GM12878 (cell line): ENCODE results near the gene PRR29. TPM values are rescaled to one million over a fixed set of nuclear protein-coding genes. Genes with fewer than 3 reads are reported as not detected.

Experiments
- ATAC-seq: fragments of 200-7000 bp; cut with Tn5 transposase; 3 replicates; pipeline ENCODE4 v1.9.1; 2020; ENCODE audit warnings: mild to moderate bottlenecking, moderate library complexity
- BruUV-seq: library from RNA; stranded (reverse); fragments of 400-500 nt; replicated peaks from 2 replicates; lab custom pipeline; 2021; lab: Mats Ljungman, UMichigan
- CTCF ChIA-PET: fragments of 300-600 bp; sonication (Branson Sonifier 250); formaldehyde crosslinking; extraction: SDS; loops from one replicate; lab custom pipeline; 2021; ENCODE audit warnings: inconsistent platforms; lab: Yijun Ruan, JAX
- POLR2A ChIA-PET: fragments of 350-600 bp; formaldehyde crosslinking; extraction: SDS; loops from one replicate; lab custom pipeline; 2021; ENCODE audit warnings: inconsistent platforms; lab: Charles Lee
- RAD21 ChIA-PET: fragments of 300-600 bp; sonication (Branson Sonifier 250); formaldehyde crosslinking; loops from one replicate; lab custom pipeline; 2023; ENCODE audit warnings: antibody characterized with exemption; ENCODE audit not compliant: unreplicated experiment; lab: Charles Lee
- SMC1A ChIA-PET: fragments of 300-600 bp; sonication (Branson Sonifier 250); formaldehyde crosslinking; loops from one replicate; lab custom pipeline; 2023; ENCODE audit not compliant: unreplicated experiment, uncharacterized antibody; lab: Charles Lee
- DNase-seq: peaks from one replicate; pipeline ENCODE4 v3.0.0-alpha.2; 2011; ENCODE audit warnings: low read depth, low spot score
- FAIRE-seq: peaks from 3 replicates; lab custom pipeline; 2011; peaks lifted over from hg19 to GRCh38; lab: Jason Lieb, UNC
- H2AFZ ChIP-seq: 2 replicates; pipeline ENCODE4 v1.6.0; 2011; ENCODE audit warnings: low read depth, low read length, control low read depth; ENCODE audit not compliant: control insufficient read depth
- H3K27ac ChIP-seq: 2 replicates; pipeline ENCODE4 v1.5.1; 2011; ENCODE audit warnings: control low read depth; ENCODE audit not compliant: control insufficient read depth, insufficient read depth
- H3K27me3 ChIP-seq, 2 experiments: replicated peaks in 1 of 2; 2 replicates each; pipeline versions ENCODE4 v1.6.0 to v1.6.1; 2011; ENCODE audit warnings: low read length in 1 of 2; ENCODE audit not compliant: control insufficient read depth in 2 of 2, insufficient read depth in 2 of 2
- H3K36me3 ChIP-seq, 2 experiments: 2 replicates each; pipeline ENCODE4 v1.5.1; 2011; ENCODE audit warnings: low read length in 1 of 2; ENCODE audit not compliant: control insufficient read depth in 2 of 2, insufficient read depth in 2 of 2
- H3K4me1 ChIP-seq: 2 replicates; pipeline ENCODE4 v1.6.1; 2011; ENCODE audit warnings: mild to moderate bottlenecking, low read length, moderate library complexity, mixed read lengths; ENCODE audit not compliant: control insufficient read depth, insufficient read depth
- H3K4me2 ChIP-seq: 2 replicates; pipeline ENCODE4 v1.6.0; 2011; ENCODE audit warnings: control low read depth; ENCODE audit not compliant: control insufficient read depth, insufficient read depth
- H3K4me3 ChIP-seq: fragments of 200-600 bp; sonication (generic); 2 replicates; pipeline ENCODE4 v1.5.1; 2016
- H3K79me2 ChIP-seq: 2 replicates; pipeline ENCODE4 v1.6.0; 2011; ENCODE audit warnings: low read length; ENCODE audit not compliant: control insufficient read depth, insufficient read depth
- H3K9ac ChIP-seq: 2 replicates; pipeline ENCODE4 v1.8.0; 2011; ENCODE audit warnings: low read length, control low read depth, mixed read lengths; ENCODE audit not compliant: control insufficient read depth, insufficient read depth
- H3K9me3 ChIP-seq: replicated peaks from 3 replicates; pipeline ENCODE4 v1.5.1; 2011; ENCODE audit warnings: mild to moderate bottlenecking, low read length; ENCODE audit not compliant: control insufficient read depth, insufficient read depth
- H4K20me1 ChIP-seq: 2 replicates; pipeline ENCODE4 v1.6.0; 2011; ENCODE audit not compliant: control insufficient read depth, insufficient read depth
- ATF7 ChIP-seq: fragments of 450-650 bp; IDR thresholded peaks from 2 replicates; pipeline ENCODE4 v1.6.1; 2016; ENCODE audit warnings: low read depth, mild to moderate bottlenecking
- BMI1 ChIP-seq: fragments of 450-650 bp; IDR thresholded peaks from 2 replicates; pipeline ENCODE4 v1.6.1; 2016; ENCODE audit warnings: mild to moderate bottlenecking, moderate library complexity, borderline replicate concordance
- CREB1 ChIP-seq: IDR thresholded peaks from 2 replicates; pipeline ENCODE4 v1.6.1; 2012; ENCODE audit warnings: low read depth, mild to moderate bottlenecking, inconsistent platforms
- CREM ChIP-seq: IDR thresholded peaks from 2 replicates; pipeline ENCODE4 v1.6.1; 2014; ENCODE audit warnings: antibody characterized with exemption, low read depth
- EED ChIP-seq: sonication (generic); IDR thresholded peaks from 2 replicates; pipeline ENCODE4 v1.6.1; 2016; ENCODE audit warnings: antibody characterized with exemption, low read depth
- EP300 ChIP-seq, 2 experiments: fragments of 150-350 bp in 1 of 2; IDR thresholded peaks; 2 replicates each; pipeline ENCODE4 v1.6.1; 2011 to 2012; ENCODE audit warnings: low read depth in 2 of 2, low read length in 2 of 2, borderline replicate concordance in 1 of 2, improper control_type of control experiment in 1 of 2, inconsistent platforms in 1 of 2; ENCODE audit not compliant: control insufficient read depth in 1 of 2
- ETV6 ChIP-seq, 2 experiments: fragments of 450-650 bp in 1 of 2; IDR thresholded peaks in 1 of 2; conservative IDR thresholded peaks in 1 of 2; 2 replicates each; pipeline ENCODE4 v1.6.1; 2014; ENCODE audit warnings: antibody characterized with exemption in 1 of 2, borderline replicate concordance in 1 of 2, low read depth in 1 of 2, mild to moderate bottlenecking in 1 of 2, moderate library complexity in 1 of 2
- EZH2 ChIP-seq: IDR thresholded peaks from 2 replicates; pipeline ENCODE4 v1.6.1; 2012; ENCODE audit warnings: low read depth, mild to moderate bottlenecking, control low read depth, inconsistent platforms, low read length, borderline replicate concordance; ENCODE audit not compliant: control insufficient read depth
- IRF4 ChIP-seq: IDR thresholded peaks from 2 replicates; pipeline ENCODE4 v1.6.1; 2011; ENCODE audit warnings: low read depth, low read length
- JUNB ChIP-seq: IDR thresholded peaks from 2 replicates; pipeline ENCODE4 v1.6.1; 2016; ENCODE audit warnings: antibody characterized with exemption, mild to moderate bottlenecking
- JUND ChIP-seq: IDR thresholded peaks from 2 replicates; pipeline ENCODE4 v1.6.1; 2012; ENCODE audit warnings: low read depth, mild to moderate bottlenecking, low read length, improper control_type of control experiment, moderate library complexity
- MXI1 ChIP-seq: fragments of 150-350 bp; IDR thresholded peaks from 2 replicates; pipeline ENCODE4 v1.6.1; 2011; ENCODE audit warnings: low read depth, mild to moderate bottlenecking, inconsistent platforms, low read length, improper control_type of control experiment
- NFYA ChIP-seq: IDR thresholded peaks from 2 replicates; pipeline ENCODE4 v1.6.1; 2011; ENCODE audit warnings: low read depth, mild to moderate bottlenecking, low read length, improper control_type of control experiment, borderline replicate concordance
- POLR2A ChIP-seq: IDR thresholded peaks from 2 replicates; pipeline ENCODE4 v1.6.1; 2011; ENCODE audit warnings: low read depth, mild to moderate bottlenecking, low read length
- SUPT20H ChIP-seq: IDR thresholded peaks from 2 replicates; pipeline ENCODE4 v1.6.1; 2011; ENCODE audit warnings: low read depth, mild to moderate bottlenecking, low read length, moderate library complexity, borderline replicate concordance; ENCODE audit not compliant: control insufficient read depth
- TAF1 ChIP-seq: IDR thresholded peaks from 2 replicates; pipeline ENCODE4 v1.6.1; 2011; ENCODE audit warnings: mild to moderate bottlenecking, low read depth, low read length, borderline replicate concordance
- ZBED1 ChIP-seq: IDR thresholded peaks from 2 replicates; pipeline ENCODE4 v1.6.1; 2016; ENCODE audit warnings: borderline replicate concordance
- WGBS: methylation state at CpG from one replicate; pipeline ENCODE4 v1.1.6; 2016; ENCODE audit warnings: low lambda C conversion rate; ENCODE audit not compliant: insufficient replicate concordance, insufficient coverage; ENCODE audit errors: missing lambda C conversion rate; 5-methylcytosine and 5-hydroxymethylcytosine counted together
- in situ Hi-C: fragments of 300-500 bp; cut with MboI; formaldehyde crosslinking; loops from 9 replicates; pipeline ENCODE4 v1.14.3; 2018; ENCODE audit warnings: mixed read lengths
- intact Hi-C: fragments of 100-400 bp; cut with micrococcal nuclease; formaldehyde crosslinking; loops from one replicate; pipeline ENCODE4 v1.14.2; 2022; ENCODE audit not compliant: unreplicated experiment
- polyA plus RNA-seq, 11 experiments: library from polyadenylated mRNA; depleted of rRNA in 4 of 11; unstranded in 6 of 11; stranded (reverse) in 5 of 11; fragments of >200 nt; fragmentation: Nextera tagmentation in 4 of 11; fragmentation: Illumina TruSeq in 1 of 11; extraction: Ambion mirVana in 4 of 11; extraction: Trizol in 1 of 11; gene quantifications; 1 replicate in 1 of 11; 2 replicates in 10 of 11; pipeline versions ENCODE4 v1.2.1 to v1.2.3, GENCODE V29; 2011 to 2016; ENCODE audit warnings: inconsistent platforms in 2 of 11, missing spikeins in 2 of 11, low read depth in 1 of 11
- total RNA-seq, 4 experiments: library from RNA; depleted of rRNA in 3 of 4; stranded (reverse); fragments of >200 nt in 3 of 4; fragmentation: Illumina TruSeq in 1 of 4; extraction: Trizol in 1 of 4; gene quantifications; 2 replicates each; pipeline versions ENCODE4 v1.2.1 to v1.2.3, GENCODE V29; 2013 to 2021
- TF ChIP-seq, protein P1 (sequence below): IDR thresholded peaks from 2 replicates; pipeline ENCODE4 v1.6.1; 2012; ENCODE audit warnings: low read length, inconsistent platforms
- TF ChIP-seq, protein P2 (sequence below): IDR thresholded peaks from 2 replicates; pipeline ENCODE4 v1.6.1; 2011; ENCODE audit warnings: borderline replicate concordance, low read depth, mild to moderate bottlenecking, moderate library complexity, mixed read lengths, low read length; ENCODE audit not compliant: insufficient read depth; ENCODE audit errors: extremely low read length

The PRR29 gene
- total and polyA plus RNA-seq, 10 of the 15 experiments (the other 5 are each of a cell fraction or from before 2014, with no cell fraction given), result 0.01 to 2.4 (median 0.18) TPM; not detected in 3

- Histone ChIP-seq H3K79me2 (no peaks in the 10 kb centered on the region), H4K20me1 (no peaks in the 10 kb centered on the region), H3K9me3 (no peaks in the 10 kb centered on the region), H2AFZ (no peak overlapping the region), H3K36me3 (peaks cover 12 to 31% of the 10 kb centered on the region in 2 experiments), H3K4me2 (no peak overlapping the region), H3K27me3 (no peaks in the 10 kb centered on the region), H3K9ac (no peak overlapping the region), H3K27ac (no peak overlapping the region), H3K4me3 (no peak overlapping the region), H3K4me1 (no peaks in the 10 kb centered on the region)
- 85% methylated on average over 13 of the region's 13 CpGs for WGBS
- ATAC-seq (no peak), FAIRE-seq (no peak), DNase-seq (no peak)
- ChIA-PET SMC1A (interaction anchor here (1.8 kb wide), 1 partner anchor 16 kb away, joined by 7 read pairs; no protein-coding TSS in a partner anchor), POLR2A (interaction anchor here (0.6 kb wide), 1 partner anchor 869 kb away, joined by 9 read pairs; no protein-coding TSS in a partner anchor), RAD21 (interaction anchor here (0.9 kb wide), 1 partner anchor 17 kb away, joined by 4 read pairs; no protein-coding TSS in a partner anchor), CTCF (interaction anchor here (3.9 to 8.4 kb wide), 2 partner anchors 16 to 88 kb away, joined by 22 to 75 read pairs; no protein-coding TSS in a partner anchor)
- BruUV-seq, result no TSS peak
- intact Hi-C loops, result no loop called here
- in situ Hi-C loops, result loop anchor here (25.0 kb wide), 1 partner anchor 242 kb away; no protein-coding TSS in a partner anchor
- TF ChIP-seq, protein P1, sequence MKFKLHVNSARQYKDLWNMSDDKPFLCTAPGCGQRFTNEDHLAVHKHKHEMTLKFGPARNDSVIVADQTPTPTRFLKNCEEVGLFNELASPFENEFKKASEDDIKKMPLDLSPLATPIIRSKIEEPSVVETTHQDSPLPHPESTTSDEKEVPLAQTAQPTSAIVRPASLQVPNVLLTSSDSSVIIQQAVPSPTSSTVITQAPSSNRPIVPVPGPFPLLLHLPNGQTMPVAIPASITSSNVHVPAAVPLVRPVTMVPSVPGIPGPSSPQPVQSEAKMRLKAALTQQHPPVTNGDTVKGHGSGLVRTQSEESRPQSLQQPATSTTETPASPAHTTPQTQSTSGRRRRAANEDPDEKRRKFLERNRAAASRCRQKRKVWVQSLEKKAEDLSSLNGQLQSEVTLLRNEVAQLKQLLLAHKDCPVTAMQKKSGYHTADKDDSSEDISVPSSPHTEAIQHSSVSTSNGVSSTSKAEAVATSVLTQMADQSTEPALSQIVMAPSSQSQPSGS, result no peak
- TF ChIP-seq ATF7, result no peak
- TF ChIP-seq JUNB, result no peak
- no peak for TF ChIP-seq BMI1
- TF ChIP-seq ETV6 (conservative IDR thresholded peaks at IDR 0.05 in 1 of 2, IDR thresholded peaks at IDR 0.05 in 1 of 2; ENCODE audit: borderline replicate concordance in 1 of 2, low read depth in 1 of 2), result no peak
- TF ChIP-seq POLR2A, result no peak
- no peak for TF ChIP-seq MXI1
- TF ChIP-seq IRF4, result no peak
- TF ChIP-seq CREB1, result no peak
- no peak for TF ChIP-seq EP300 (IDR thresholded peaks at IDR 0.05; ENCODE audit: borderline replicate concordance in 1 of 2, control insufficient read depth in 1 of 2, low read depth in 2 of 2, low read length in 2 of 2)
- no peak for TF ChIP-seq SUPT20H
- TF ChIP-seq NFYA, result no peak
- no peak for TF ChIP-seq ZBED1
- TF ChIP-seq EZH2, result no peak
- TF ChIP-seq, protein P2, sequence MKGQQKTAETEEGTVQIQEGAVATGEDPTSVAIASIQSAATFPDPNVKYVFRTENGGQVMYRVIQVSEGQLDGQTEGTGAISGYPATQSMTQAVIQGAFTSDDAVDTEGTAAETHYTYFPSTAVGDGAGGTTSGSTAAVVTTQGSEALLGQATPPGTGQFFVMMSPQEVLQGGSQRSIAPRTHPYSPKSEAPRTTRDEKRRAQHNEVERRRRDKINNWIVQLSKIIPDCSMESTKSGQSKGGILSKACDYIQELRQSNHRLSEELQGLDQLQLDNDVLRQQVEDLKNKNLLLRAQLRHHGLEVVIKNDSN, result no peak
- TF ChIP-seq JUND, result no peak
- TF ChIP-seq EED, result no peak
- TF ChIP-seq TAF1, result no peak
- TF ChIP-seq CREM, result no peak
Observed at GRCh38 chr17:64045176-64045575, 47.0 kb downstream of the PRR29 start.
